GM18520 (cell line): Measurements from ENCODE around the gene FAM200A.
A peak's percentile ranks its signal among the peaks of the same experiment; 100 is the strongest.
"Not testable (repeated sequence)": the region's sequence is repeated elsewhere in the genome, so short reads cannot be mapped to it uniquely, and the experiment has no call there.

Experiments used
- ATAC-seq: cut with Tn5 transposase; IDR thresholded peaks from one replicate; pipeline ENCODE4 v1.9.1; 2021; ENCODE audit not compliant: unreplicated experiment

FAM200A gene

DNA sequence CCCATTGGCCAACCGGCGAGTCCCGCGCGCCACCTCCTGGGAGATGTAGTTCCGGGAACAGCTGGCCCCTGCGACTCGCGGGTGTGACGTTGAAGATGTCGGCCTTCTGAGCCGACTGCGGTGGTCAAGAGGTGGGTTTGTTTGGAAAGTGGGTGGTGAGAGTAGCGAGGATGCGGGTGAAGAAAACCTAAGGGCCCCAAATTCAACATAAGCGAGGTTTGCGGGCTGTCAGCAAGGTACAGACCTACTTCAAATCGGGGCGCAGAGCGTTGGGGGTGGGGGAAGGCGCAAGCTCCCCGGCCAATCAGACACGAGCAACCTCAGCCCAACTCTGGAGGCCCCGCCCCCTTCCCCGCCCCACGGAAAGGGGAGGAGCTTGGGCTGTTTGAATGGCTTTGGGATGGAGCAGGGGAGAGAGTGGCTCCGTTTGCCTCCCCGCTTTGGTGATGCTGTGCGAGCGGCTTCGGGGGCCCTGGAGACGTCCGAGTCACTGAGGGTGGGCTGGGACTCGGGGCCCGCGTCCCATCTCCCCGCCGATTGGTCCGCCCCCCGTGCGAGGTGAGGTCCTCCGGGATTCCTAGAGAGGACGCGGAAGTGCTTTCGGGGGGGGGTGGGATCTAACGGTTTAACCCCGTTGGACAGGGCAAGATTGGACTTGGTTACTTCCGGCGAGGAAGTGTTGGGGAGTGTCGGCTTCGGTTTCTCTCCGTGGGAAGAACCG is 47.2 kb downstream of the FAM200A start, which contains the start of gene ZKSCAN5:
TSS of gene ZKSCAN5 (plus strand) at position 60 of the 721 bp plus-strand sequence. CDS start 1,383 bp downstream, outside the sequence.
- ATAC-seq = peak; percentile 64

- ATAC-seq = no peak
These were observed 47.7 kb downstream of the FAM200A start for GRCh38 chr7:99504281-99504602.

- not testable (repeated sequence) for ATAC-seq
These were observed 50.7 kb downstream of the FAM200A start for GRCh38 chr7:99501236-99501635.

- no peak for ATAC-seq
These were observed 51.3 kb downstream of the FAM200A start for GRCh38 chr7:99500637-99501009.

GRCh38 chr7:99499721-99500636 is 51.9 kb downstream of the FAM200A start, which contains the start of gene ZNF394:
TSS of gene ZNF394 (minus strand) at chr7:99500281. CDS start at chr7:99500093, 188 bp downstream.
- ATAC-seq = peak; percentile 38

DNA sequence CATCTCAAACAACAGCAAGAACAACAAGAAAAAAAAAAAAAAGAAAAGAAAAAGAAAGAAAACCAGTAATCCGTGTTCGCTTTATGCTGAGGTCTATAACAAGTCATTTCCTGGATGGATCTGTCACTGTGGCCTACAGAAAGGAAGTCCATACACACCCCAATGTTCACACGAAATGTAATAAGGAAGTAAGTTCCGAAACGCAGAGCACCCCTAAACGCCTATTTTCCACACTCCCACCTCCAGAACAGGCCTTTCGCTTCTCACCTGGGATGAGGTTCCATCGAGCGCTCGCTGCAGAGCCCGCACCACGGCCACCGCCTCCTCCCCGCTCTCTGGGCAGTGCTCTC is 52.6 kb downstream of the FAM200A start:
- no peak for ATAC-seq

- no peak for ATAC-seq
These were observed 53.4 kb downstream of the FAM200A start for GRCh38 chr7:99498546-99498944.

- ATAC-seq = no peak
These were observed 54.0 kb downstream of the FAM200A start for GRCh38 chr7:99497766-99498545.
